Prostate gland (tissue), 2 donors: ENCODE results near the gene PLEKHA7. TPM values are rescaled to one million over a fixed set of nuclear protein-coding genes. Genes with fewer than 3 reads are reported as not detected.

Experiments used
- DNase-seq: peaks from one replicate; pipeline ENCODE4 v3.0.0-alpha.2; 2019; ENCODE audit warnings: low spot score
- H3K27ac ChIP-seq, 2 donors: fragments of 200-600 bp; sonication (generic); 2 replicates each; pipeline ENCODE4 v1.5.1; 2017 to 2019
- H3K27me3 ChIP-seq: fragments of 200-600 bp; sonication (generic); replicated peaks from 2 replicates; pipeline ENCODE4 v1.5.1; 2019; ENCODE audit not compliant: insufficient read depth
- H3K36me3 ChIP-seq, 2 donors: fragments of 200-600 bp; sonication (generic); 1 replicate in 1 of 2; 2 replicates in 1 of 2; pipeline versions ENCODE4 v1.5.1 to v1.8.1; 2017 to 2019
- H3K4me1 ChIP-seq: fragments of 200-600 bp; sonication (generic); replicated peaks from 2 replicates; pipeline ENCODE4 v1.5.1; 2019
- H3K4me3 ChIP-seq, 2 donors: fragments of 200-600 bp; sonication (generic); 2 replicates each; pipeline ENCODE4 v1.5.1; 2017 to 2019
- H3K9me3 ChIP-seq: fragments of 200-600 bp; sonication (generic); 2 replicates; pipeline ENCODE4 v1.5.1; 2017
- POLR2A ChIP-seq: fragments of 450-650 bp; IDR thresholded peaks from one replicate; pipeline ENCODE4 v1.6.1; 2016; ENCODE audit warnings: antibody characterized with exemption, mild to moderate bottlenecking
- POLR2AphosphoS5 ChIP-seq: sonication (generic); formaldehyde crosslinking; IDR thresholded peaks from one replicate; pipeline ENCODE4 v1.6.1; 2017; ENCODE audit warnings: antibody characterized with exemption
- WGBS: methylation state at CpG from one replicate; pipeline ENCODE4 v1.1.5; 2018; 5-methylcytosine and 5-hydroxymethylcytosine counted together
- intact Hi-C: fragments of 100-400 bp; cut with DNase I; formaldehyde crosslinking; loops from one replicate; pipeline ENCODE4 v1.14.2; 2022
- total RNA-seq, 2 donors: library from RNA; depleted of rRNA; stranded (reverse); fragments of >200 nt; gene quantifications; one replicate each; pipeline ENCODE4 v1.1.0, GENCODE V29; 2016
- TF ChIP-seq, protein P1 (sequence below), 4 experiments: fragments of 200-600 bp in 2 of 4; fragments of 450-650 bp in 2 of 4; sonication (generic) in 2 of 4; IDR thresholded peaks; 1 replicate in 3 of 4; 2 replicates in 1 of 4; pipeline ENCODE4 v1.5.1; 2016 to 2019; ENCODE audit warnings: antibody characterized with exemption in 4 of 4, mild to moderate bottlenecking in 2 of 4, moderate library complexity in 2 of 4

PLEKHA7 gene
- total RNA-seq, 2 donors from 2014 or later = 14.6 to 38.3 TPM

DNA sequence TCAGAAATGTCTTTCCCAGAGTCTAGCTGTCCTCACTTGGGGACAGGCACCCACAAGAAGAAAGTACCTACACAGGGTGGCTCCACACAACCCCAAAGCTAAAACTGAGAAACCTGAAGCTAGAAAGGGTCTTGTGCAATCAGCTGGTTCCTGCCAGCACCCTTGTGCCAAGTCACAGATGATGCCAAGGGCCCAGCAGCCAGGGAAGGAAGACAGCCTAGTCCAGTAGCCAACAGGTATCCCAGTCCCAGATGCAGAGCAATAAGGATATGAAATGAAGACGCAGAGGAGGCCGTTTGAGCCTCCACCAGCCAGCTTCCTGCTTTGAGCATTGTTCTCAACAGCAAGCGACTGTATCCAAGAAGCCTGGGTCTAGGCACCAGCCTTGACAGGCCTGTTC, 6.1 kb downstream of the PLEKHA7 start:
- Histone ChIP-seq H3K27me3 (no peaks in the 10 kb centered on the region), H3K4me3 (no peak overlapping the region), H3K4me1 (no peaks in the 10 kb centered on the region), H3K9me3 (no peaks in the 10 kb centered on the region), H3K36me3 (no peaks in the 10 kb centered on the region), H3K27ac (no peak overlapping the region)
- intact Hi-C loops = no loop called here
- 60% methylated on average over 3 of the region's 3 CpGs for WGBS
- TF ChIP-seq POLR2A = no peak
- peak; percentile 59 for TF ChIP-seq POLR2AphosphoS5
- DNase-seq = peak; percentile 76

DNA sequence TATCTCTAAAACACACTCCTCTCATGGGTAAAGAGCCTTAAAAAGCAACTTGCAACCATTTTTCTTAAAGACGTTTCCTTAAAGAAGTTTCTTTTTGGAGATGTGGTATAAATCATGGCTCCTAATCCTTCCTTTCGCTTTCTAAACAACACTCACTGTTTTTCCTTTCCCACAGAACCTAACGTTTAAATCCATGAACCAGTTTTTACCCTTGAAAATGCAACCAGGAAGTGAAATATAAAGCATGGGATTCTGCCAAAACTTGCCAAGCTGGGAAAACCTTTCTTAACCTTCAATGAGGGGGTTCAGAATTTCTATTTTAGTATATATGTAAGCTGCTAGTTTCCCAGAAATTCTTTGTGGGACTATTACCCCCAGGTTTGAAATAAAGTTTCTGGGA, 8.6 kb downstream of the PLEKHA7 start:
- H3K27ac ChIP-seq = no peak overlapping the region
- H3K9me3 ChIP-seq = no peaks in the 10 kb centered on the region
- WGBS = 15% methylated on average over 3 of the region's 3 CpGs

DNA sequence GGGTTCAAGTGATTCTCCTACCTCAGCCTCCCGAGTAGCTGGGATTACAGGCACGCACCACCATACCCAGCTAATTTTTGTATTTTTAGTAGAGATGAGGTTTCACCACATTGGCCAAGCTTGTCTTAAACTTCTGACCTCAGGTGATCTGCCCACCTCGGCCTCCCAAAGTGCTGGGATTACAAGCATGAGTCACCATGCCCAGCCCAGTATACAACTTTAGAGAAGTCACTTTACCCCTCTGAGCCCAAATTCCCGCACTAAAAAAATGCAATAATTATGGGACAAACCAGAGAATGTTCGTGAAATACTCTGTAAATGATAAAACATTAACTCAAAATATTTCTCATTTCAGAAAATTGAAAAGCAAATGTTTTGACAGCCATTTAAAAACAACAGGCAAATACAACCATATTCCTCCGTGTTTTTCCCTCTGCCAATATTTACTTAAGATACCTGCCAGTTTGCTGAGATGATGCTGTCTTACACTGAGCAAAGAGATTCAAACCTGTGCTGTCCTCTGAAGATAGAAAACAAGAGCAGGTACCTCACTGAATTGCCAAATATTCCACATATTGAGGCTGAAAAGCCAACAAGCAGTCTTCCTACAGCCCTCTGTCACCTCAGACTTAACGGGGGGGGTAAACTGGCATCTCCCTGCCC, 9.6 kb downstream of the PLEKHA7 start:
- Histone ChIP-seq H3K27me3 (no peaks in the 10 kb centered on the region), H3K4me1 (no peaks in the 10 kb centered on the region), H3K27ac (no peak overlapping the region), H3K36me3 (no peaks in the 10 kb centered on the region), H3K4me3 (no peak overlapping the region), H3K9me3 (no peaks in the 10 kb centered on the region)
- no peak for DNase-seq
- intact Hi-C loops = no loop called here
- 72% methylated on average over 7 of the region's 7 CpGs for WGBS
- TF ChIP-seq, protein P1, sequence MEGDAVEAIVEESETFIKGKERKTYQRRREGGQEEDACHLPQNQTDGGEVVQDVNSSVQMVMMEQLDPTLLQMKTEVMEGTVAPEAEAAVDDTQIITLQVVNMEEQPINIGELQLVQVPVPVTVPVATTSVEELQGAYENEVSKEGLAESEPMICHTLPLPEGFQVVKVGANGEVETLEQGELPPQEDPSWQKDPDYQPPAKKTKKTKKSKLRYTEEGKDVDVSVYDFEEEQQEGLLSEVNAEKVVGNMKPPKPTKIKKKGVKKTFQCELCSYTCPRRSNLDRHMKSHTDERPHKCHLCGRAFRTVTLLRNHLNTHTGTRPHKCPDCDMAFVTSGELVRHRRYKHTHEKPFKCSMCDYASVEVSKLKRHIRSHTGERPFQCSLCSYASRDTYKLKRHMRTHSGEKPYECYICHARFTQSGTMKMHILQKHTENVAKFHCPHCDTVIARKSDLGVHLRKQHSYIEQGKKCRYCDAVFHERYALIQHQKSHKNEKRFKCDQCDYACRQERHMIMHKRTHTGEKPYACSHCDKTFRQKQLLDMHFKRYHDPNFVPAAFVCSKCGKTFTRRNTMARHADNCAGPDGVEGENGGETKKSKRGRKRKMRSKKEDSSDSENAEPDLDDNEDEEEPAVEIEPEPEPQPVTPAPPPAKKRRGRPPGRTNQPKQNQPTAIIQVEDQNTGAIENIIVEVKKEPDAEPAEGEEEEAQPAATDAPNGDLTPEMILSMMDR (IDR thresholded peaks at IDR 0.05) = no peak
- no peak for TF ChIP-seq POLR2AphosphoS5
- TF ChIP-seq POLR2A = no peak

More for the DNA sequence above, 8.6 kb downstream of the PLEKHA7 start:
- intact Hi-C loops = no loop called here
- no peaks in the 10 kb centered on the region for H3K27me3 ChIP-seq
- H3K4me3 ChIP-seq = no peak overlapping the region
- TF ChIP-seq, protein P1 (IDR thresholded peaks at IDR 0.05) = no peak
- TF ChIP-seq POLR2A = no peak
- H3K36me3 ChIP-seq = no peaks in the 10 kb centered on the region
- no peaks in the 10 kb centered on the region for H3K4me1 ChIP-seq
- no peak for DNase-seq

DNA sequence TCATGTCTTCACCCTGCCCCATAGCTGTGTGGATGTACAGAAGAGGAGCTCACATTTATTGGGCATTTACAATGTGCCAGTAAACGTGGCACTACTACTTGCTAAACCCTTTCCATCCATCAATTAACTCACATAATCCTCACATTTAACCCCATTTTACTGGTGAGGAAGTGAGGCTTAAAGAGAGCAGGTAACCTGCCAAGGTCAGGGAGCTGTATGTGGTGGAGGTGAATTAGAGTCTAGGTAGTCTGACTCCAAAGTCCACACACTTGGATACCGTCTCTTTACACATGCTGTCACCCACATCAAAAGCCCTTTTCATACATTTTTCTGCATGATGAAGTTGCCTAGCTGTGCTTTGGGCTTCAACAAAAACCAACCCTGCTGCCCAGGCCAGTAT, 10.8 kb downstream of the PLEKHA7 start:
- Histone ChIP-seq H3K9me3 (no peaks in the 10 kb centered on the region), H3K27me3 (no peaks in the 10 kb centered on the region), H3K36me3 (no peaks in the 10 kb centered on the region), H3K27ac (no peak overlapping the region), H3K4me1 (no peaks in the 10 kb centered on the region), H3K4me3 (no peak overlapping the region)
- no peak for DNase-seq
- 78% methylated on average over 2 of the region's 2 CpGs for WGBS
- intact Hi-C loops = no loop called here
- TF ChIP-seq POLR2AphosphoS5 (no peak), POLR2A (no peak)
- TF ChIP-seq, protein P1 (IDR thresholded peaks at IDR 0.05) = no peak

DNA sequence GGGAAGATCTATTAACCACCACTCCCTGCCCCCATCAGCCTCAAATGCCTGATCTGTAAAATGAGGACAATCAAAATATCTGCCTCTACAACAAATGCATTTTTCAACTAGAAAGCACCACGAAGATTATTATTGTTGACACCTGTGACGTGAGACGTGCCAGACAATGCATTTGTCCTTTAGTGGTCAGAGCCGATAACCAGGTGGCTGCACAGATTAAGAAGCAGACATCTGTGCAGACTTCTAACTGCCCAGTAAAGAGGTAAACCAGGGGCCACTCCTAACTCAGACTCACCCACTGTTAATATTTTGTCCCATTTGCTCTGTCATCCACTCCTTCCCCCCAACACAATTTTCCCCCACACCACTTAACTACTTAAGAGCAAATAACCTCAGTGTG, 11.7 kb downstream of the PLEKHA7 start:
- DNase-seq = no peak
- no peaks in the 10 kb centered on the region for H3K36me3 ChIP-seq
- intact Hi-C loops = no loop called here
- no peaks in the 10 kb centered on the region for H3K4me1 ChIP-seq
- H3K27me3 ChIP-seq = no peaks in the 10 kb centered on the region
- no peak overlapping the region for H3K4me3 ChIP-seq
- H3K9me3 ChIP-seq = no peaks in the 10 kb centered on the region
- 84% methylated on average over 4 of the region's 4 CpGs for WGBS
- TF ChIP-seq POLR2A = no peak
- TF ChIP-seq, protein P1 (IDR thresholded peaks at IDR 0.05) = no peak
- no peak for TF ChIP-seq POLR2AphosphoS5
- no peak overlapping the region for H3K27ac ChIP-seq
